ENCODE data around the gene SCO1. TPM values are rescaled to one million over a fixed set of nuclear protein-coding genes. Genes with fewer than 3 reads are reported as not detected.

SCO1 gene
- total RNA-seq, 1 donor from 2014 or later, result 30.2 TPM

DNA sequence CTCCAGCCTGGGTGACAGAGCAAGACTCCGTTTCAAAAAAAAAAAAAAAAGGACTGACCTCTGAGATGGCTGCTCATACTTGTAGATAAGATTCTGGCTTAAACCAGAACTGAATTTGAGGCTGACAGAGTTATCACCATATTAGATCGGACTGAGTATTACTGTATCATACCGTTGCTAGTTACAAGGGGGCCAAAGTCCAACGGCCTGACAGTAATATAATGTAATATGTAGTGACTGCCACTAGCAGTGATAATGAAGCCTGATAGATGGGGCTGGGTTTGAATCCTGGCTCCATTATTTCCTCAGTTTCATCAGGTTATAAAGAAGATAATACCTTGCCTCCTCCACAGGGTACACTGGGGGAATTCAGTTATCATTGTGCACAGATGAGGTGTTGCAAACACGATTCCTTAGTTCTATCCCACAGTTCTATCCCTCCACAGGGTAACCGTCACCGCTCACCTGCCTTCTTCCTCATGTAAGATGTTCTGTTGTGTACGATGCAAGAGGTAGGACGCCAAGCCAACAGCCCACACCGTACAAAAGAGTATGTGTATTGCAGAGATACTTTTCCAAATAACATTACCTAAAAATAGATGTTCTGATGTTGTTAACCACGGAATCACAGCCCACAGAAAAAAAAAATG lies 27.3 kb upstream of the SCO1 start:
- TF ChIP-seq, protein P1, sequence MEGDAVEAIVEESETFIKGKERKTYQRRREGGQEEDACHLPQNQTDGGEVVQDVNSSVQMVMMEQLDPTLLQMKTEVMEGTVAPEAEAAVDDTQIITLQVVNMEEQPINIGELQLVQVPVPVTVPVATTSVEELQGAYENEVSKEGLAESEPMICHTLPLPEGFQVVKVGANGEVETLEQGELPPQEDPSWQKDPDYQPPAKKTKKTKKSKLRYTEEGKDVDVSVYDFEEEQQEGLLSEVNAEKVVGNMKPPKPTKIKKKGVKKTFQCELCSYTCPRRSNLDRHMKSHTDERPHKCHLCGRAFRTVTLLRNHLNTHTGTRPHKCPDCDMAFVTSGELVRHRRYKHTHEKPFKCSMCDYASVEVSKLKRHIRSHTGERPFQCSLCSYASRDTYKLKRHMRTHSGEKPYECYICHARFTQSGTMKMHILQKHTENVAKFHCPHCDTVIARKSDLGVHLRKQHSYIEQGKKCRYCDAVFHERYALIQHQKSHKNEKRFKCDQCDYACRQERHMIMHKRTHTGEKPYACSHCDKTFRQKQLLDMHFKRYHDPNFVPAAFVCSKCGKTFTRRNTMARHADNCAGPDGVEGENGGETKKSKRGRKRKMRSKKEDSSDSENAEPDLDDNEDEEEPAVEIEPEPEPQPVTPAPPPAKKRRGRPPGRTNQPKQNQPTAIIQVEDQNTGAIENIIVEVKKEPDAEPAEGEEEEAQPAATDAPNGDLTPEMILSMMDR (IDR thresholded peaks at IDR 0.05), result no peak

DNA sequence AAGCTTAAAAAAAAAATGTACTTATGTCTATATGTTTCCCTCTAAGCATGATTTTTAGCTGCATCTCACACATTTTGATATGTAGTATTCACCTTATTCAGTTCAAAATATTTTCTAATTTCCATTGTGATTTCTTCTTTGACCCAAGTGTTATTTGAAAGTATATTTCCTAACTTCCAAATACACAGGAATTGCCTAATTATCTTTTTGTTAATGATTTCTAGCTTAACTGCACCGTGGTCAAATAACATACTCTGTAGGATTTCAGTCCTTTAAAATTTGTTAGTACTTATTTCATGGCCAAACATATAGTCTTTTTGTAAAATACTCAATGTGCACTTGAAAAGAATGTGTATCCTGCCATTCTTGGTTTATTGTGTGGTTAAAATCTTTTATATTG lies 21.2 kb upstream of the SCO1 start:
- H3K27me3 Mint-ChIP-seq (ENCODE audit: low read depth), result no peaks in the 10 kb centered on the region
- peaks cover 6% of the 10 kb centered on the region for H3K36me3 Mint-ChIP-seq (ENCODE audit: low read depth)
- TF ChIP-seq, protein P1 (IDR thresholded peaks at IDR 0.05), result no peak
- H3K27ac Mint-ChIP-seq (ENCODE audit: unreplicated experiment), result no peak overlapping the region
- no peaks in the 10 kb centered on the region for H3K9me3 Mint-ChIP-seq (ENCODE audit: low read depth)
- no peak for DNase-seq (ENCODE audit: low spot score)
- H3K4me3 Mint-ChIP-seq (ENCODE audit: unreplicated experiment), result no peak overlapping the region
- no peaks in the 10 kb centered on the region for H3K4me1 Mint-ChIP-seq (ENCODE audit: low read depth)

More for the DNA sequence above, 27.3 kb upstream of the SCO1 start:
- Mint-ChIP-seq H3K27ac (ENCODE audit: unreplicated experiment) (no peak overlapping the region), H3K4me3 (ENCODE audit: unreplicated experiment) (no peak overlapping the region), H3K9me3 (ENCODE audit: low read depth) (no peaks in the 10 kb centered on the region), H3K36me3 (ENCODE audit: low read depth) (peaks cover 6% of the 10 kb centered on the region), H3K4me1 (ENCODE audit: low read depth) (peaks cover 7% of the 10 kb centered on the region), H3K27me3 (ENCODE audit: low read depth) (no peaks in the 10 kb centered on the region)
- DNase-seq (ENCODE audit: low spot score), result no peak

GRCh38 chr17:10716218-10716617 lies 18.9 kb upstream of the SCO1 start:
- peaks cover 14% of the 10 kb centered on the region for H3K36me3 Mint-ChIP-seq (ENCODE audit: low read depth)
- TF ChIP-seq, protein P1 (IDR thresholded peaks at IDR 0.05), result no peak
- no peaks in the 10 kb centered on the region for H3K9me3 Mint-ChIP-seq (ENCODE audit: low read depth)
- DNase-seq (ENCODE audit: low spot score), result no peak
- H3K27me3 Mint-ChIP-seq (ENCODE audit: low read depth), result no peaks in the 10 kb centered on the region
- no peak overlapping the region for H3K4me3 Mint-ChIP-seq (ENCODE audit: unreplicated experiment)
- no peak overlapping the region for H3K27ac Mint-ChIP-seq (ENCODE audit: unreplicated experiment)
- H3K4me1 Mint-ChIP-seq (ENCODE audit: low read depth), result no peaks in the 10 kb centered on the region

DNA sequence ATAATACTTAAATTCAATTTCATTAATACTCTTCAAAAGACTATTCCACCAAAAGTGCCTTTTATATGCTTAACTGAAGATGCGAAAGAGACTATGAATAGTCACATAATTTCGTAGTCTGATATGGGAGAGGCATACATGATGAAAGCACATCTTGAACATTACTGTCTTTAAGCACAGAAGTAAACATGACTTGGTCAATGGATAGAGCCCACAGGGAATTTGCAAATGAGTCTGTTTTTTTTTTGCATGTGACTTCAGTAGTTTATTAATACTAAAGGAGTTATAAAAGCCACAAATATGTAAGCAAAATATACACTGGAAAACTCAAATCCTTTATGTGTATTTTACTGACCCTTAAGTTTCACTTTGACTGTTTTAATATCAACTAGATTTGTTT lies 16.0 kb upstream of the SCO1 start:
- H3K4me3 Mint-ChIP-seq (ENCODE audit: unreplicated experiment), result no peak overlapping the region
- no peak overlapping the region for H3K27ac Mint-ChIP-seq (ENCODE audit: unreplicated experiment)
- H3K4me1 Mint-ChIP-seq (ENCODE audit: low read depth), result no peaks in the 10 kb centered on the region
- no peak for DNase-seq (ENCODE audit: low spot score)
- TF ChIP-seq, protein P1 (IDR thresholded peaks at IDR 0.05), result no peak
- H3K27me3 Mint-ChIP-seq (ENCODE audit: low read depth), result no peaks in the 10 kb centered on the region
- H3K9me3 Mint-ChIP-seq (ENCODE audit: low read depth), result no peaks in the 10 kb centered on the region
- peaks cover 31% of the 10 kb centered on the region for H3K36me3 Mint-ChIP-seq (ENCODE audit: low read depth)

DNA sequence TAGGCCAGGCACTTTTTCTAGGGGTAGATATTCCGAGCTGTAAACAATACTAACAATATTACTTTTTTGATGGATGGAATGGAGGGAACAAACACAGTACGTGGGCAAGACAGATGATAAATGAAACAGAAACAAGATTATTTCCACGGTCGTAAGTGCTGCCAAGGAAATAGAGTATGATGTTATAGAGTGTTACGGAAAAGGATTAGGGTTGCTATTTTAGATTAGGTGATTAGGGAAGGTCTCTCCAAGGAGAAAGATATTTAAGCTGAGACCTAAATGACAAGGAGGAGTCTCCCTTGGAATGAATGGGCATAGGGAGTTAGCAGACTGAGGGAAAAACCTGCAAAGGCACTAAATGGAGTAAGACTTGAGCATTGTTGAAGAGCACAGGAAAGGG lies 8.4 kb upstream of the SCO1 start:
- H3K36me3 Mint-ChIP-seq (ENCODE audit: low read depth), result peaks cover 27% of the 10 kb centered on the region
- TF ChIP-seq, protein P1 (IDR thresholded peaks at IDR 0.05), result no peak
- no peaks in the 10 kb centered on the region for H3K27me3 Mint-ChIP-seq (ENCODE audit: low read depth)
- peaks cover 20% of the 10 kb centered on the region for H3K4me1 Mint-ChIP-seq (ENCODE audit: low read depth)
- no peaks in the 10 kb centered on the region for H3K9me3 Mint-ChIP-seq (ENCODE audit: low read depth)
- H3K4me3 Mint-ChIP-seq (ENCODE audit: unreplicated experiment), result no peak overlapping the region
- no peak overlapping the region for H3K27ac Mint-ChIP-seq (ENCODE audit: unreplicated experiment)
- no peak for DNase-seq (ENCODE audit: low spot score)

Measured in chondrocyte (in vitro differentiated cells).